ENCODE measurements around the gene GMDS. TPM values are rescaled to one million over a fixed set of nuclear protein-coding genes. Genes with fewer than 3 reads are reported as not detected.

Gene GMDS
- total RNA-seq, 1 experiment from 2014 or later, result 7.9 TPM

DNA sequence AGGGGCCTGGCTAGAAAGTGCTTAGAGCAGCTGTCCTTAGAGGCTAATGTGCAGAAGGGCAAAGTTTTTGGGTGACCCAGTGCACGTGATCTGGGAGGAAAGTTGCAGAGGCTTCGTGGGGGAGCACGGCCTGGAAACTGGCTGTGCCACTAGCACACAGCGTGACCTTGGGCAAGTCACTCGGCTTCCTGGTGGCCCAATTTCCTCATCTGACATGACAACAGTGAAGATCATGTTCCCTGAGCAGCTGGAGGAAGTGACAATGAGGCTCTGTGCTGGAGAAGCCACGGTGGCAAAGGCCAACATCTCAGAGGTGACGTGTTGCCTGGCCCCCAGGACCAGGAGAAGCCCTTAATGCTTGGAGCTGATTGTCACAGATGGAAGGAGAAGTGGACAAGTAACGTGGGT lies 536.2 kb downstream of the GMDS start:
- Histone ChIP-seq H3K4me3 (no peak overlapping the region), H3K27me3 (replicated peaks) (no peaks in the 10 kb centered on the region), H3K4me1 (replicated peaks) (no peaks in the 10 kb centered on the region), H3K36me3 (no peaks in the 10 kb centered on the region), H3K27ac (no peak overlapping the region), H3K9me3 (replicated peaks) (no peaks in the 10 kb centered on the region; the same call in 1 of the 2 replicates)
- no peak for DNase-seq (ENCODE audit: low read depth in 1 of 2, low spot score in 2 of 2)

DNA sequence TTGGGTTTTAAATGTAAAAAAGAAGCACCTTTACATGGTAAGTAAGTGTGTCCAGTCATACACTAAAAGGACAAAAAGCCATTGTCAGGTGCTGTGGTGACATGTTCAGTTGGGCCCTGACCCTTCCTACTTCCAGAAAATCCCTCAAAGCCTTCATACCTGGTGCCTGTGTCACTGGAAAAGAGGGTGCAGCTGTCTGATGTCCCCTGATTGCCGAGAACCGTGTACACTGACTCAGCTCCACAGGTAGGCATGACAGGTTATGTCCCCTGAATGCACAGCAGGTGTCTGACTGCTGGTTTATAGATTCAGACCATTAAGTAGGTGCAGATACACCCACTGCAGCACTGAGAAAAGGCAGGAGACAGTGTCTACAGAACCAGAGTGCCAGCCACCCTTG lies 536.6 kb downstream of the GMDS start:
- no peak for DNase-seq (ENCODE audit: low read depth in 1 of 2, low spot score in 2 of 2)
- H3K27me3 ChIP-seq (replicated peaks), result no peaks in the 10 kb centered on the region
- no peak overlapping the region for H3K27ac ChIP-seq
- H3K9me3 ChIP-seq (replicated peaks), result no peaks in the 10 kb centered on the region; the same call in 1 of the 2 replicates
- no peaks in the 10 kb centered on the region for H3K36me3 ChIP-seq
- peaks cover 2% of the 10 kb centered on the region for H3K4me1 ChIP-seq (replicated peaks)
- no peak overlapping the region for H3K4me3 ChIP-seq

DNA sequence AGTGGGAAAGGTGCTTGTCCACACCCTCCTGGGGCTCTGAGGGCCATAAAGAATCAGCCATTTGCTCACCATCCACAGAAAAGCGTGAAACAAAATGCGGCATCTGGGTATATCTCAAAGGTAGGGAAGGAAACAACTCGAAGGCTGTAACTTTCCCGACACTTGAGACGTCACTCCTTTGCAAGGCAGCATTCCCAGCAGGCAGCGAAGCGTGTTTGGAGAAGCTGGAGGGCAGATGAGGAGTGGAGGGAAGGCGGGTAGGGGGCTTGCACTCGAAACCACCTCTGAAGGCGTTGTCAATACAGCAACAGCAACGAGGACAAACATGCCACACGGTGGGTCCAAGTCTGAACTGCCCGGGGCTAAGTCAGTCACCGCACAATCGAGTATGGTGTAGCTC lies 537.3 kb downstream of the GMDS start:
- Histone ChIP-seq H3K4me3 (no peak overlapping the region), H3K4me1 (replicated peaks) (peaks cover 9% of the 10 kb centered on the region), H3K36me3 (no peaks in the 10 kb centered on the region), H3K27ac (no peak overlapping the region), H3K9me3 (replicated peaks) (no peaks in the 10 kb centered on the region; the same call in 1 of the 2 replicates), H3K27me3 (replicated peaks) (no peaks in the 10 kb centered on the region)
- no peak for DNase-seq (ENCODE audit: low read depth in 1 of 2, low spot score in 2 of 2)

DNA sequence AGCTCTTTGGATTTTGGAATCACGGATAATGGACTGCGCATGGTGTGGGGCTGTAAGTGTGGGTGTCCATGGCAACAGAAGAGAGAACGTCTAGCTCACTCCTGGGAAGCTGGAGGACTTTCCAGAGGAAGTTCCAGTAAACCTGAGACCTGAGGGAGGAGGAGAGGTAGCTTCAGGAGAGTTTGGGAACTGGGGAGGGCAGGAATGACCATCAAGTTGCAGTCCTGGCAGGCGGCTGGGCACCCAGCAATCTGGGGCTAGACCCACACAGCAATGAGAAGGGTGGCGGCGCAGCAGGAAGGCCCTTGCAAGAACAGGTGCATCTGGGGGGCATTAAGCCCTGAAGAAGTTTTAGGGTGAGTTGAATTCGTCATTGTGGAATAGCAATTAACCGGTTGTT lies 539.8 kb downstream of the GMDS start:
- Histone ChIP-seq H3K36me3 (no peaks in the 10 kb centered on the region), H3K9me3 (replicated peaks) (no peaks in the 10 kb centered on the region), H3K4me3 (no peak overlapping the region), H3K4me1 (replicated peaks) (peaks cover 30% of the 10 kb centered on the region), H3K27ac (no peak overlapping the region), H3K27me3 (replicated peaks) (no peaks in the 10 kb centered on the region)
- DNase-seq (ENCODE audit: low read depth in 1 of 2, low spot score in 2 of 2), result no peak

DNA sequence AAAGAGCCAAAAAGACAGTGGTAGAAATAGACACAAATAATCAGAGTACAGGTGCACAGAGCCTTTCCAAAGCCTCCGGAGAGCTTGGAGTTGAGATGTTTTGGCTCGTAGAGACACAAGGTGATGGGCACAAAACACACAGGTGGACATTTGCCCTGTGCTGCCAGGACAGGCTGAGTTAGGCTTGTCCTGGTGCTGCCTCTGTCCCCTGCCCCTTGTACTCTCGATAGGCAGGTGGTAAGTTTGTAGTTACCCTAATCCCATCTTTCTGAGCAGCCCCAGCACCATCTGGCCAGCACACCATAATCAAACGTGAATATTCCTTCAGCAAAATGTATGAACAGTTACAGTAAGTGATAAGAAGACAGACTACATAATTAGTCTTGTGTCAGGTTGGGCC lies 540.2 kb downstream of the GMDS start:
- Histone ChIP-seq H3K9me3 (replicated peaks) (no peaks in the 10 kb centered on the region), H3K27me3 (replicated peaks) (no peaks in the 10 kb centered on the region), H3K36me3 (no peaks in the 10 kb centered on the region)

DNA sequence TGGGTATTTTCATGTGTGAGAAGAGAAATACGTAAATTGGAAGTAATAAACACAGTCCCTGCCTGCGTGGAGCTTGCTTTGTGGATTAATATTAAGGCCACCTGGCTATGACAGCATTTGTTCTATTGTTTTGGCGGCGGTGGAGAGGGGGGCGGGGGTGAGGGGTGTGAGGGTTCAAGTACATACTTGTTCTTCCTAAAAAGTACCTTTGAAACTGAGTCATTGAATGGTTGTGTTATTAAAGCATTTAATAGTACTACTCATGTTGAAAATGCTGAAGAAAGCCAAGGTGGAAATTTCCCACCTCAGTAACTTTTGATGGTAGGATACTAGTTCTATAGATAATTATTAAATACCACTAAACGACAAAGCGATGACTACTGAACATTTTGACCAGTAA lies 540.7 kb downstream of the GMDS start:
- H3K4me1 ChIP-seq (replicated peaks), result peaks cover 33% of the 10 kb centered on the region
- no peak overlapping the region for H3K27ac ChIP-seq
- DNase-seq (ENCODE audit: low read depth in 1 of 2, low spot score in 2 of 2), result no peak
- H3K27me3 ChIP-seq (replicated peaks), result no peaks in the 10 kb centered on the region
- no peak overlapping the region for H3K4me3 ChIP-seq
- no peaks in the 10 kb centered on the region for H3K9me3 ChIP-seq (replicated peaks)
- no peaks in the 10 kb centered on the region for H3K36me3 ChIP-seq

More for the DNA sequence above, 540.2 kb downstream of the GMDS start:
- DNase-seq (ENCODE audit: low read depth in 1 of 2, low spot score in 2 of 2), result no peak
- H3K27ac ChIP-seq, result no peak overlapping the region
- no peak overlapping the region for H3K4me3 ChIP-seq
- H3K4me1 ChIP-seq (replicated peaks), result peaks cover 33% of the 10 kb centered on the region

DNA sequence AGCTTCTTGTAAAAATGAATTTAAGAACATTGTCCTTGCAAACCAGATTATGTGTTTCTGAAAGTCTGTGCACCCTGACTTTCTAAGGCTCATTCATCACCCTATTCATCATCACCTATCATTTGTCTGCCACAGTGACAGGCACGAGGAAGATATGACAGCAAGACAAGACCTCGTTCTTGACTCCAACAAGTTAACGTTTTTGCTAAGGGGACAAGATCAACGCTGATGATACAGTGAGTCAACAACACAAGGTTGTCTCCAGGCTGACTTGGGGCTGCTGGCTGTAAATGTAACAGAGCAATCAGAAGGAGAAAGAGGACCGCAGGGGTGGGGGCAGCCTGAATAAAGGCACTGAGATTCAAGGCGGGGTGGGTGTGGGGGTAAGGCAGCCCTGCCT lies 541.5 kb downstream of the GMDS start:
- H3K4me1 ChIP-seq (replicated peaks), result peaks cover 33% of the 10 kb centered on the region
- no peaks in the 10 kb centered on the region for H3K36me3 ChIP-seq

DNA sequence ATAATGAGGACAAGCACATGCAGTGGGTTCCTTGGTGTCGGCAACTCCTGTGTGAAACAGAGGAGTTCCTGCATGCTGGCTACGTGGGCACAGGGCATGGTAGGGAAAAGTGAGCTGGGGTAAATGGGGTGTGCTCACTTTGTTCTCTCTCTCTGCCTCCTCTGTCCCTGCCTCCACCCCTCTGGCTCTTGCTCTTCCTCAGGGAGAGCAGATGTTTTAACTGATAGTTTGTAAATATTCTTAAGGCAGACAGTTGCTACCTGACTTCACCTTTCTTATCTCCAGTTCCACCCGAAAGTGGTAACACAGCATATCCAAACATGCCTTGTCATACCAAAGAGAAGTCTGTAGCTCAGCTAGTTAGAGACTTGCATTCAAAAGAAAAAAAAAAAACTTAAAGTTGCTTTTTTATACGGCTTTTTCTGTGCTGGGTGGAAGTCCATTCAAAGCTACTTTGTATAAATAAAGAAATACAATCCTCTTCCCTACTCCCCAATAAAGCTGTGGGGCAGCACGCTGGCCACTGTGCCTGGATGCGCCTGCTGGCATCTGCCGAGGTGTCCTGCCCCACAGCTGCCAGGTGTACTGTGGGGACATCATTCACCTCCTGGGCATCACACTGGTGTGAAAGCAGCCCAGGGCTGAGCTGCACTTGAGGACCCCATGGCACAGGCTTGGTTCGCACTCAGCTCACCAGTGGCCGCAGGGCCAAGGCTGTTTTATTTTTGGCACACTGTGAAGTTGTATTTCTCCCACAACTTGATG lies 542.1 kb downstream of the GMDS start:
- H3K4me1 ChIP-seq (replicated peaks), result peaks cover 33% of the 10 kb centered on the region
- H3K27me3 ChIP-seq (replicated peaks), result no peaks in the 10 kb centered on the region
- no peaks in the 10 kb centered on the region for H3K9me3 ChIP-seq (replicated peaks)
- H3K4me3 ChIP-seq, result no peak overlapping the region
- peak overlapping the region; percentile 93 for H3K27ac ChIP-seq
- H3K36me3 ChIP-seq, result no peaks in the 10 kb centered on the region
- DNase-seq (ENCODE audit: low read depth in 1 of 2, low spot score in 2 of 2), result no peak

More for the DNA sequence above, 541.5 kb downstream of the GMDS start:
- Histone ChIP-seq H3K4me3 (no peak overlapping the region), H3K9me3 (replicated peaks) (no peaks in the 10 kb centered on the region), H3K27me3 (replicated peaks) (no peaks in the 10 kb centered on the region), H3K27ac (no peak overlapping the region)
- no peak for DNase-seq (ENCODE audit: low read depth in 1 of 2, low spot score in 2 of 2)

DNA sequence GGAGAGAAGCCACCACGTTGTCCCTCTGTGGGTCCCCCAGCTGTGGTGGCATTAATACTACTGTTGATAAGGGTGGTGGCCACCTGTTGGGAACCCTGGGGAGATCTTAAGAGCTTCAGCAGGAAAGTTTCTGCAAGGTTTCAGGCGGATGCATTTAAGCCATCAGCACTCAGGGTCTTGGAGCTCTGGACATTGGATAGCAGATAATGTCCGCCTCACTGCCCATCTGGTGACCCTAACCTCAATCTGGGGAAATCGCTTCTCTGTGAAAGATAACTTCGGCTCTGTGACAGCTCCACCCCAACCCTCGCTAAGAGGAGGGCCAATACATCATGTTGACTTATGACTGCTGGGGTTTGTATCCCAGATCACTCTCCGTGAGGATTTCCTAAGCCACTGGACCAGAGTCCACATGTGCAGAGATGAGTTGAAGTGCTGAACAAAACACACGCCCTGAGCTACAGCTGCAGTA lies 542.8 kb downstream of the GMDS start:
- no peaks in the 10 kb centered on the region for H3K36me3 ChIP-seq
- peaks cover 33% of the 10 kb centered on the region for H3K4me1 ChIP-seq (replicated peaks)
- H3K27me3 ChIP-seq (replicated peaks), result no peaks in the 10 kb centered on the region
- DNase-seq (ENCODE audit: low read depth in 1 of 2, low spot score in 2 of 2), result no peak
- peak overlapping the region; percentile 93 for H3K27ac ChIP-seq
- H3K9me3 ChIP-seq (replicated peaks), result no peaks in the 10 kb centered on the region
- H3K4me3 ChIP-seq, result no peak overlapping the region

DNA sequence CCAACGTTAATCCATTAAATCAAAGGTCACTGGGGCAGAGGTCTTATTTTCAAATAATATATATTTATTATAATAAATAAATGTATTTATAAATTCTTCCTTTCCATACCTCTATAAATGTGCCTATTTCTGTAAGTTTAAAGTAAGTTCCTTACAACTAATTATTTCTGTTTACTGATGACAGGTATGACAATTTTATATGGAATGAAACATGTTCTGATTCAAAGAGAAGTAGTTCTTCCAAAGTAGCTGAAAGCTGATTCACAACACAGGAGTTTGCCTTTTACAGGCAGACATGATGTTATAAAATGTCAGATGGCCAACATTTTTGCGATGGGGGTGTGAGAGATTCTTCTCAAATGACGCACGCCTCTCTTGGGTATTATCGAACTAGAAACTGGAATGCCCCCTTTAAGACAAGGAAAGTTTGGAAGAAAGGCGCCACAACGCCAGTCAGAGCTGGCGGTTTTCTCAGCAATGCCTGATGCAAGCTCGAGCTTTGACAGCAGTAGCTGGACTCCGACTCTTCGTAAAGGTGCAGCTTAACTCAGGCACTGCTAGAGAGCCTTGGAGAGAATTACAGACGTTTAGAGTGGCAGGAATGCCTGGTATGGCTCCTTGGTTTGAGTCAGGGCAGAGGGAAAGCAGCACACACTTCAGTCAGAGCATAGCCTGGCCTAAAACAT lies 543.6 kb downstream of the GMDS start:
- H3K4me3 ChIP-seq, result no peak overlapping the region
- H3K4me1 ChIP-seq (replicated peaks), result peaks cover 33% of the 10 kb centered on the region
- H3K36me3 ChIP-seq, result no peaks in the 10 kb centered on the region
- no peaks in the 10 kb centered on the region for H3K27me3 ChIP-seq (replicated peaks)
- peak overlapping the region; percentile 93 for H3K27ac ChIP-seq
- peak; percentile 89 to 93 for DNase-seq (ENCODE audit: low read depth in 1 of 2, low spot score in 2 of 2)
- no peaks in the 10 kb centered on the region for H3K9me3 ChIP-seq (replicated peaks)

DNA sequence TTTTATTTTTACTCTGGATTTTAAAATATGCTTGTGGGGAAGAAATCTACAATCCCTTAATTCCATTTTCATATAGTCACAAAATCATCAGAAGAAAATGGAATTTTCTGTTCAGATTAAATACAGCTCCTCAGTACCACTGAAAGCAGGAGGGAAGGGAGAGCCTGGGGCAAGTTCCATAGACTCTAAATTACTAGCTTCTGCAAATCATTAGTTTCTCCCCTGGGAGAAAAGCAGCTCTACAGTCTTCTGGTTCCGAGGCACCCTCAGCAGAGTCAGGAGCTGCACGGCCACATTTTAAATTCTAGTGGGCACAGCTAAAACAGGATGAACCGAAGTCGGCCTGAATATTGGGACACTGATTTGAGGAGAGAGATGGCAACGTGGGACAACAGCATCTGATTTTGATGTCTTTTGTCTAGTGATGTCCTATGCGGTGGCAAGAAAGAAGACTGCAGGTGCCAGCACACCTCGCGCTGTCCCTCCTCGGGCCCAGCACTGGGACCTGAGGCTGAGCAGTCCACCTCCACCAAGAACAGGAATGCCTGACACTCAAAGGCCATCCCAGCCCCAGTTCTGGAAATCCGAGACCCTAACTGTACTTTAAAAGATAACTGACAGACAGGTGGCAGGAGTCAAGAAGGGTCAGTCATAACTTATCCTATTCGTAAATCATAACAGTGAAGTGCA lies 545.0 kb downstream of the GMDS start:
- Histone ChIP-seq H3K27me3 (replicated peaks) (no peaks in the 10 kb centered on the region), H3K4me3 (no peak overlapping the region), H3K9me3 (replicated peaks) (no peaks in the 10 kb centered on the region), H3K36me3 (no peaks in the 10 kb centered on the region), H3K27ac (peak overlapping the region; percentile 93; the same call in 1 of the 2 replicates), H3K4me1 (replicated peaks) (peaks cover 33% of the 10 kb centered on the region)
- no peak for DNase-seq (ENCODE audit: low read depth in 1 of 2, low spot score in 2 of 2)

DNA sequence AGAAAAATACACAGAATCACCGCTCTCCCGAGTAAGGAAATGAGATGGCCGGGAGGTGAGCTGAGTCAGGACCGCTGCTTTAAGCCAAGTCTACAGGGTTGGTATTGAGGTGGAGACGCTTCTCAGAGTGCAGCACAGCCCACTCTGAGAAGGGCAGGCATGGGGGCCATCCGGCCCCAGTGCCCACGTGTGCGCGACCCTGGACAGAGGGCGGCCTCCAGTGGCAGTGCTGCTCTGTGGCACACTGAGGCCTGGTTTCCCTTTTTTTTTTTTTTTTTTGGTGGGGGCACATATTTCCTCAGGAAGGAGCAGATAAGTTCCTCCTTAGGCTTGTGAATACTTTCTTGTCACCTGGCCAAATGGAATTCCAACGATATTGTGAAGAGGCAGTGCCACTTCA lies 546.9 kb downstream of the GMDS start:
- H3K36me3 ChIP-seq, result no peaks in the 10 kb centered on the region
- DNase-seq (ENCODE audit: low read depth in 1 of 2, low spot score in 2 of 2), result no peak
- H3K4me3 ChIP-seq, result no peak overlapping the region
- H3K27ac ChIP-seq, result no peak overlapping the region
- no peaks in the 10 kb centered on the region for H3K9me3 ChIP-seq (replicated peaks)
- H3K4me1 ChIP-seq (replicated peaks), result peaks cover 28% of the 10 kb centered on the region
- H3K27me3 ChIP-seq (replicated peaks), result no peaks in the 10 kb centered on the region

DNA sequence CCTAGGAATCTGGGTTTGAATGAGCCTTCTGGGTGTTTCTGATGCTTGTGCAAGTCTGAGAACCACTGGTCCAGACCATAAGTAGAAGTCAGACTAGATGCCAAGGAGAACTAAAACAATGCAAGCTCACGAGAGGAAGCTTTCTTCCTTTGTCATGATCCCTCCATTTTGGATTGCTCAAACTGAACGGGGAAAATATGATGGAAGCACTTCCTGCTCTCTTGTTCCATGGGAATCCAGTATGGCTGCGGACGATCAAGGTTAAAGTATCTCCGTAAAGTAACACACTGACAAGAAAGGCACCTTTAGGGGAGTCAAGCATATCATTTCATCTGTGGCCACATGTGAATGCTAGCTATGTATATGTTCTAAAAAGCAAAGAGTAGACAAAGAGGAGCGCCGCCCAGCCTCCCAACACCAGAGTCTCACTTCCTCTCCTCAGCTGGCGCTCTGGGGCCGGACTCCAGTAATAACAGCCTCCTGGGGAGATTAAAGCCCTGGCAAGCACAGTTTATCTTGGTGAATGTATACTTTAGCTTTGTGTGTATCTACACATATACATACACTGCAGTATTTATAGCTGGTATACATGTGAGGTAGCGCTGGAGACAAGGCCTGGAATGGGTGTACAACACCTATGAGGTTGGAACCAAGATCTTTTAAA lies 547.6 kb downstream of the GMDS start:
- no peak for DNase-seq (ENCODE audit: low read depth in 1 of 2, low spot score in 2 of 2)
- Histone ChIP-seq H3K27me3 (replicated peaks) (no peaks in the 10 kb centered on the region), H3K4me1 (replicated peaks) (peaks cover 21% of the 10 kb centered on the region), H3K4me3 (no peak overlapping the region), H3K9me3 (replicated peaks) (no peaks in the 10 kb centered on the region), H3K36me3 (no peaks in the 10 kb centered on the region), H3K27ac (no peak overlapping the region)
